Measurements from ENCODE around the gene ZNF780A.

- TF ChIP-seq CTCF (IDR thresholded peaks at IDR 0.05) (no peak), POLR2A (IDR thresholded peaks at IDR 0.05) (no peak)
Measured at GRCh38 chr19:40133491-40133890, 42.7 kb upstream of the ZNF780A start.

Data from lower leg skin (tissue), 3 donors.